Body of pancreas (tissue), 4 donors: ENCODE measurements around the gene GNB1L.

ENCODE experiments used
- CTCF ChIP-seq, 7 experiments: fragments of 450-650 bp in 4 of 7; fragments of 200-600 bp in 3 of 7; sonication (generic) in 3 of 7; IDR thresholded peaks; one replicate each; pipeline ENCODE4 v1.5.1; 2016 to 2019; ENCODE audit warnings: antibody characterized with exemption in 7 of 7
- POLR2A ChIP-seq, 3 donors: fragments of 450-650 bp; IDR thresholded peaks; one replicate each; pipeline ENCODE4 v1.6.1; 2016; ENCODE audit warnings: antibody characterized with exemption in 3 of 3, mild to moderate bottlenecking in 2 of 3

GRCh38 chr22:19808873-19809478 is 45.7 kb downstream of the GNB1L start:
- TF ChIP-seq CTCF (IDR thresholded peaks at IDR 0.05) (no peak), POLR2A (IDR thresholded peaks at IDR 0.05) (no peak)
